Testis (tissue), 2 donors: ENCODE measurements around the gene BAIAP2.

ENCODE experiments used
- CTCF ChIP-seq, 3 experiments: fragments of 450-650 bp in 2 of 3; fragments of 200-600 bp in 1 of 3; sonication (generic) in 1 of 3; IDR thresholded peaks; one replicate each; pipeline ENCODE4 v1.5.1; 2016 to 2019; ENCODE audit warnings: antibody characterized with exemption in 3 of 3, mild to moderate bottlenecking in 2 of 3, moderate library complexity in 1 of 3
- POLR2A ChIP-seq: fragments of 450-650 bp; IDR thresholded peaks from one replicate; pipeline ENCODE4 v1.6.1; 2017; ENCODE audit warnings: antibody characterized with exemption, mild to moderate bottlenecking, moderate library complexity

- TF ChIP-seq CTCF (IDR thresholded peaks at IDR 0.05) = no peak
- no peak for TF ChIP-seq POLR2A
Measured at GRCh38 chr17:80989586-80989913, 45.4 kb upstream of the BAIAP2 start.
